Body of pancreas (tissue), 4 donors: ENCODE data around the gene FNDC3B.

Experiments used
- POLR2A ChIP-seq, 3 donors: fragments of 450-650 bp; IDR thresholded peaks; one replicate each; pipeline ENCODE4 v1.6.1; 2016; ENCODE audit warnings: antibody characterized with exemption in 3 of 3, mild to moderate bottlenecking in 2 of 3
- TF ChIP-seq, protein P1 (sequence below), 7 experiments: fragments of 450-650 bp in 4 of 7; fragments of 200-600 bp in 3 of 7; sonication (generic) in 3 of 7; IDR thresholded peaks; one replicate each; pipeline ENCODE4 v1.5.1; 2016 to 2019; ENCODE audit warnings: antibody characterized with exemption in 7 of 7

DNA sequence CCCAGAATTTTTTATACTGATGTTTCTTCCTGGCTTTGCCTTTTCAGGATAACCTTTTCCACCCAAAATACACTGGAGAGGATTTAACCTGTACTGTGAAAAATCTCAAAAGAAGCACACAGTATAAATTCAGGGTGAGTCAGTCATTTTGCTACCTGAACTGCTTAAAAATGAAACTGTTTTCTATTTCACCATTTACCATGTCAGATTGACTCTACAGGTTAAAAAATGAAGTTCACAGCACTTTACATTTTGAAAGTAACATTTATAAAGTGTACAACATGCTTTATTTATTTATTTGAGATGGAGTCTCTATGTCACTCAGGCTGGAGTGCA is 293.6 kb downstream of the FNDC3B start:
- TF ChIP-seq, protein P1, sequence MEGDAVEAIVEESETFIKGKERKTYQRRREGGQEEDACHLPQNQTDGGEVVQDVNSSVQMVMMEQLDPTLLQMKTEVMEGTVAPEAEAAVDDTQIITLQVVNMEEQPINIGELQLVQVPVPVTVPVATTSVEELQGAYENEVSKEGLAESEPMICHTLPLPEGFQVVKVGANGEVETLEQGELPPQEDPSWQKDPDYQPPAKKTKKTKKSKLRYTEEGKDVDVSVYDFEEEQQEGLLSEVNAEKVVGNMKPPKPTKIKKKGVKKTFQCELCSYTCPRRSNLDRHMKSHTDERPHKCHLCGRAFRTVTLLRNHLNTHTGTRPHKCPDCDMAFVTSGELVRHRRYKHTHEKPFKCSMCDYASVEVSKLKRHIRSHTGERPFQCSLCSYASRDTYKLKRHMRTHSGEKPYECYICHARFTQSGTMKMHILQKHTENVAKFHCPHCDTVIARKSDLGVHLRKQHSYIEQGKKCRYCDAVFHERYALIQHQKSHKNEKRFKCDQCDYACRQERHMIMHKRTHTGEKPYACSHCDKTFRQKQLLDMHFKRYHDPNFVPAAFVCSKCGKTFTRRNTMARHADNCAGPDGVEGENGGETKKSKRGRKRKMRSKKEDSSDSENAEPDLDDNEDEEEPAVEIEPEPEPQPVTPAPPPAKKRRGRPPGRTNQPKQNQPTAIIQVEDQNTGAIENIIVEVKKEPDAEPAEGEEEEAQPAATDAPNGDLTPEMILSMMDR (IDR thresholded peaks at IDR 0.05): no peak
- TF ChIP-seq POLR2A (IDR thresholded peaks at IDR 0.05): no peak
